Measurements from ENCODE around the gene STAC3. TPM values are rescaled to one million over a fixed set of nuclear protein-coding genes. Genes with fewer than 3 reads are reported as not detected.

Gene STAC3
- total RNA-seq, 1 experiment from 2014 or later, result 2.8 TPM

GRCh38 chr12:57254506-57255280 is 3.7 kb upstream of the STAC3 start:
- DNase-seq, result no peak
- no peak overlapping the region for H3K18ac ChIP-seq (ENCODE audit: insufficient read length, low read depth, low read length)
- Mint-ChIP-seq H3K4me3 (no peak overlapping the region), H3K36me3 (ENCODE audit: insufficient read depth in 1 of 3, low read depth in 3 of 3) (peaks cover 0 to 29% (median 24%) of the 10 kb centered on the region in 3 experiments), H3K27me3 (ENCODE audit: low read depth) (no peaks in the 10 kb centered on the region), H3K27ac (no peak overlapping the region), H3K4me1 (peaks cover 3 to 12% of the 10 kb centered on the region in 2 experiments), H3K9me3 (no peaks in the 10 kb centered on the region)
- no peak overlapping the region for H3K27ac ChIP-seq (ENCODE audit: insufficient read length, low read depth, low read length)
- H3K79me2 ChIP-seq (ENCODE audit: insufficient read depth, low read length), result no peaks in the 10 kb centered on the region
- no peaks in the 10 kb centered on the region for H4K20me1 ChIP-seq (ENCODE audit: control insufficient read depth, insufficient read depth, insufficient read length)
- H4K8ac ChIP-seq (replicated peaks; ENCODE audit: insufficient read length, low read depth, low read length), result no peak overlapping the region
- no peaks in the 10 kb centered on the region for H3K23me2 ChIP-seq (ENCODE audit: insufficient read length, low read depth, low read length, poor library complexity, severe bottlenecking)
- no peaks in the 10 kb centered on the region for H3K79me1 ChIP-seq (ENCODE audit: insufficient read depth, low read depth, low read length, poor library complexity, severe bottlenecking)
- H3T11ph ChIP-seq (ENCODE audit: low read length), result no peak overlapping the region
- no CpG with 5 or more reads among the region's 14 CpGs for WGBS (ENCODE audit: extremely low coverage, insufficient read length, low lambda C conversion rate)
- no peak overlapping the region for H2BK20ac ChIP-seq (ENCODE audit: low read depth, low read length, poor library complexity, severe bottlenecking)
- no peak overlapping the region for H3K4ac ChIP-seq (ENCODE audit: low read depth, low read length)
- no peak overlapping the region for H2BK5ac ChIP-seq (ENCODE audit: insufficient read length, low read length)
- H3K9ac ChIP-seq (ENCODE audit: extremely low read depth, insufficient read length, low read length), result no peak overlapping the region
- no peaks in the 10 kb centered on the region for H3K9me3 ChIP-seq (ENCODE audit: control insufficient read depth, low read depth, low read length)
- no peak overlapping the region for H3K23ac ChIP-seq (ENCODE audit: insufficient read length, low read depth, low read length)
- H3K27me3 ChIP-seq (ENCODE audit: insufficient read depth, low read length), result no peaks in the 10 kb centered on the region
- H2BK15ac ChIP-seq (ENCODE audit: low read depth, low read length), result no peak overlapping the region
- no peak overlapping the region for H4K91ac ChIP-seq (ENCODE audit: insufficient read length, low read depth, low read length)
- no peak overlapping the region for H2BK120ac ChIP-seq (ENCODE audit: low read depth, low read length, poor library complexity, severe bottlenecking)
- H3K14ac ChIP-seq (ENCODE audit: insufficient read depth, low read length), result no peak overlapping the region
- H2AFZ ChIP-seq (ENCODE audit: low read length), result no peak overlapping the region
- peaks cover 7% of the 10 kb centered on the region for H3K4me1 ChIP-seq (ENCODE audit: insufficient read depth, low read length)
- no peak overlapping the region for H3K4me2 ChIP-seq (ENCODE audit: insufficient read depth, insufficient read length, low read length)
- no peak overlapping the region for H3K56ac ChIP-seq (ENCODE audit: insufficient read length, low read depth, low read length)
- TF ChIP-seq CTCF (conservative IDR thresholded peaks at IDR 0.05), result no peak
- H4K5ac ChIP-seq (ENCODE audit: insufficient read length, low read depth, low read length), result no peak overlapping the region
- no peak overlapping the region for H2AK5ac ChIP-seq (ENCODE audit: insufficient read length, low read length)
- H2BK12ac ChIP-seq (ENCODE audit: insufficient read length, low read depth, low read length), result no peak overlapping the region

Data from H9 (cell line).